GM21528 (cell line): Measurements from ENCODE around the gene KCNN1.
"Not testable (repeated sequence)": the region's sequence is repeated elsewhere in the genome, so short reads cannot be mapped to it uniquely, and the experiment has no call there.

Experiments used
- ATAC-seq: cut with Tn5 transposase; IDR thresholded peaks from one replicate; pipeline ENCODE4 v1.9.1; 2021; ENCODE audit warnings: mild to moderate bottlenecking, moderate library complexity; ENCODE audit not compliant: unreplicated experiment, low FRiP score

Gene KCNN1

GRCh38 chr19:17967257-17968051 lies 547 bp downstream of the KCNN1 start:
- ATAC-seq = no peak

GRCh38 chr19:17968362-17968761 lies 1.5 kb downstream of the KCNN1 start:
- ATAC-seq = no peak

- ATAC-seq = no peak
These were observed 2.3 kb downstream of the KCNN1 start for GRCh38 chr19:17969096-17969792.

GRCh38 chr19:17972230-17972629 lies 5.3 kb downstream of the KCNN1 start:
- ATAC-seq = no peak

- ATAC-seq = no peak
These were observed 6.9 kb downstream of the KCNN1 start for GRCh38 chr19:17973759-17974158.

- no peak for ATAC-seq
These were observed 7.6 kb downstream of the KCNN1 start for GRCh38 chr19:17974551-17974950.

GRCh38 chr19:17975032-17975431 lies 8.1 kb downstream of the KCNN1 start:
- ATAC-seq = no peak

GRCh38 chr19:17977021-17977420 lies 10.1 kb downstream of the KCNN1 start:
- ATAC-seq = no peak

- no peak for ATAC-seq
These were observed 10.6 kb downstream of the KCNN1 start for GRCh38 chr19:17977488-17977887.

- no peak for ATAC-seq
These were observed 14.7 kb downstream of the KCNN1 start for GRCh38 chr19:17981611-17982010.

GRCh38 chr19:17982430-17982829 lies 15.5 kb downstream of the KCNN1 start:
- no peak for ATAC-seq

GRCh38 chr19:17985037-17985818 lies 18.3 kb downstream of the KCNN1 start:
- ATAC-seq = no peak

- ATAC-seq = not testable (repeated sequence)
These were observed 19.7 kb downstream of the KCNN1 start for GRCh38 chr19:17986569-17986968.

GRCh38 chr19:17988161-17988560 lies 21.3 kb downstream of the KCNN1 start:
- ATAC-seq = no peak

GRCh38 chr19:17989425-17990094 lies 22.7 kb downstream of the KCNN1 start:
- no peak for ATAC-seq

GRCh38 chr19:17993076-17993813 lies 26.3 kb downstream of the KCNN1 start:
- ATAC-seq = no peak

- ATAC-seq = no peak
These were observed 30.0 kb downstream of the KCNN1 start for GRCh38 chr19:17996826-17997316.

GRCh38 chr19:17997969-17998826 lies 31.3 kb downstream of the KCNN1 start:
- no peak for ATAC-seq

- no peak for ATAC-seq
These were observed 31.9 kb downstream of the KCNN1 start for GRCh38 chr19:17998827-17999150.
